GM19395 (cell line): ENCODE results near the gene GSAP.
"Not testable (repeated sequence)": the region's sequence is repeated elsewhere in the genome, so short reads cannot be mapped to it uniquely, and the experiment has no call there.

Experiments
- ATAC-seq: cut with Tn5 transposase; IDR thresholded peaks from one replicate; pipeline ENCODE4 v1.9.1; 2021; ENCODE audit warnings: mild to moderate bottlenecking, moderate library complexity; ENCODE audit not compliant: unreplicated experiment

GSAP gene

DNA sequence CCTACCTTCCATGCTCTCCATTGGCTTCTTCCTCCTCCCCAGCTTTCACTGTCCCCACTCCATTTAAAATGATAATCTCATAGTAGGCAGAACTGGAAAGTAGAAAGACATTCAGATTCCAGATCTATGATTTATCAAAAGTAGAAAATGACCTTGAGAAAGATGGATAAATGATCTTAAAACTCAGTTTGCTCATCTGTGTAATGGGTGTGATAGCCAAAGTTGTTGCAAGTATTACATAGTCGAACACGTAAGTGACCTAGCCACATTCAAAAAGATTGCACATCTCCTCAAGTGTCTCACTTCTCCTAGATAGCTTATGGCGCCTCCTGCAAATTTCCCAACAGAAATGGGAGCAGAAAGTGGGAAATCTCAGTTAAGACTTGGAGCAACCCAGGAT is 126.8 kb downstream of the GSAP start:
- no peak for ATAC-seq

- no peak for ATAC-seq
These were observed 127.4 kb downstream of the GSAP start for GRCh38 chr7:77288676-77289320.

GRCh38 chr7:77284616-77285015 is 131.5 kb downstream of the GSAP start:
- ATAC-seq: no peak

- no peak for ATAC-seq
These were observed 132.1 kb downstream of the GSAP start for GRCh38 chr7:77284005-77284404.

- ATAC-seq: no peak
These were observed 133.3 kb downstream of the GSAP start for GRCh38 chr7:77282897-77283296.

DNA sequence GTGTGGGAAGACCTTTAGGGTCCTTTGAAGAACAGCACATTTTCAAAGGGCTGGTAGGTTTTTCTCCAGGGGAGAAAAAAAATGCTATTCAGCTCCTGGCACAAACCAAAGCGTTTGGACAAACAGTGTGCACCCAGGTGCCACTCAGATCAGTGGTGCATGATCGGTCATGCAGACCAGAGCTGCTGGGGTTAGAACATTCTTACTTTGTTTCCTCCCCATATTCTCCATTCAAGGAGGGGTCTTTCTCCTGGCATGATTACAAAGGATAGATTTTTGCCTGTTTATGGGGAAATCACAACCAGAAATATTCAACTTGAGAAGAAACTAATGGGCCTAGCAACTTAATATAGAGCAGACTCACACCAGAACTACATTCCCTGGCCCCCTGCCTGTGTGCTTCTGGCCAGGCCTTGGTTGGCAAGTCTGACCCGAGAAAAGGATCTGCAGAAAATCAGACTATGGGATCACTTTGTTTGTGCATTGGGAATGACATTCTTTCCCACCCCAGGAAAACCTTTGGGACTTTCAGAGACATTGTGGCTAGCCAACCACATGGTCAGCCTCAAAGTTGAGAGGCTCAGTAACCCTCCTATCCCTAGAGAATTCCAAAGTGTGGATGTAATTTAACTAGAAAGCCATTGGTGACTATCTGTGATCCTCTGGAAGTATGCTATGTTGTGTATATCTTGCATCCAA is 134.2 kb downstream of the GSAP start:
- no peak for ATAC-seq

GRCh38 chr7:77276120-77276519 is 140.0 kb downstream of the GSAP start:
- no peak for ATAC-seq

DNA sequence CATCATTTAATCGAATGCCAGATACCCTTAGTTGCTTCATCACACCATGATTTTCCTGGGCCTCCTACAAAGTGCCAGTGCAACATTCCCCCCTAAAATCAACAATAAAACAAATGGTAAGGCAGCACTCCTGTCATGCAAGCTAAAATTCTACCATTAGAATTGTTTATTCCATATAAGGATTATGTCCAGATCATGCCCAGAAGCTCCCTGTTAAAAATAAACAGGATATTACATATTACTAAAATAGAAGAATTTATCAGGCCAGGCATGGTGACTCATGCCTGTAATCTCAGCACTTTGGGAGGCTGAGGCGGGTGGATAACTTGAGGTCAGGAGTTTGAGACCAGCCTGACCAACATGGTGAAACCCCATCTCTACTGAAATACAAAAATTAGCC is 140.5 kb downstream of the GSAP start:
- not testable (repeated sequence) for ATAC-seq

- no peak for ATAC-seq
These were observed 144.4 kb downstream of the GSAP start for GRCh38 chr7:77271766-77272165.

- no peak for ATAC-seq
These were observed 146.1 kb downstream of the GSAP start for GRCh38 chr7:77270094-77270480.

DNA sequence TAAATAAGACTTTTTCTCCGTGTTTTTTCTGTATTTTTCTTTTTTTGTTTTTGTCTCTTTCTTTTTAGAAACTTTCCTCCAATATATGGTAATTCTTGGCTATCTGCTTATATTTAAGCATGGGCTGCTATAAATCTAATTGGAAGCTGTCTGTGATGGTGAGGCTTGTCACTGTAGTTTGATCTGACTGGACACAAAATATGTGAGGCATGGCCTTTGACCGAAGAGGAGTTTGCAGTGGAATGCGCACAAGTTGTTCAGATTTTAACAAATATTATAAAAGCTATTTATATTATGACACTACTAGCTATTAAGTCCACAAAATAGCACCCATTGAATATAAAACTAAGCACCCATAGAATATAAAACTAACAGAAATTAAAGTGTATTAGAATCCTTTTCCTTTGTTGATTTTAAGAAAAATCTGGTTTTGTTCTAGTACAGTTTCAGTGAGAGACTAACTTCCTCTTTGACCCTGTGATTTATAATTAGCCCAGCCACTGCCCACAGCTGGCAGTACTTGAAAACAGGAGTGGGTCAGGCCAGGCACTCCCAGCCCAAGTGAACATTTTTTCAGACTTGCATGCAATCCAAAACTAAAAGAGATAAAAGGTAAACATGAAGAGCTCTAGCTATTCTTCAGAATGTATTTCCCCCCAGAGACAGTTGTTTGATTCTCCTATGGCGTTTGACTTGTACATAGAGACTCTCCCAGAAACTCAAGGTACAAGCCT is 146.6 kb downstream of the GSAP start:
- peak; percentile 81 for ATAC-seq

GRCh38 chr7:77266291-77266794 is 149.8 kb downstream of the GSAP start:
- ATAC-seq: peak; percentile 91

DNA sequence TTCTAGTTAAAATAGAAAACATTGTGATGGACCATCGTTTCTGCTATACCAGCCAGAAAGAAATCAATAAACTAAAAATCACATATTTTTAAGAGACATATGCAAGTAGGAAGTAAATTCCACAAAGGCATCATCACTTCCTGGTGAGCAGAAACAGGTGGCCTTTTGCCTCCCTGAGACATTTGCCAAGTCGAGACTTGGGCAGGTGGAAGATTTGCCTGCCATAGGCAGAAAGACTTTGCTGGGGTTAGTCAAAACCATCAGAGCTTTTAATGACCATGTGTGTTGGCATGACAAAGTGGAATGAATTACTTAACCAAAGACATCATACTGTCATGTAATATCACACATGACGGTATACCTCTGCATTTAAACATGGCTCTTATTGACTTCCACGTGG is 150.5 kb downstream of the GSAP start:
- ATAC-seq: no peak

DNA sequence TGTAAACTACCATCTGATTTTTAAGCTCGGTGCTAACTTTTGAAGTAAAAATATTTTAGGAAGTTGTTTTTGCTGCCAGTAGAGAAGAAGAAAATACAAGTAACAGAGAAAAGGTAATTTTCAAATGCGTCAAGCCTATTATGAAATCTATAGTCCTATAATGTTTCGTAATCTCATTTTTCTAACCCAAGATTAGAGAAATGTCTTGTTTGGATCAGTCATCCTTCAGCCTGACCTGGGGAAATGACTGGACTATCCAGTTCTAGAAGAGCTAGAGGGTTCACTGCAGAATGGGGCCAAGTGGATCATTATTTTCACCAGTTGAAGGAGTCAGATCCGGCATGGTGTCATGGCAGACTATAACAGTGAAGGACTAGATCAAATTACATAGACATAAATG is 153.8 kb downstream of the GSAP start:
- no peak for ATAC-seq
